ENCODE measurements around the gene TNFAIP3. TPM values are rescaled to one million over a fixed set of nuclear protein-coding genes. Genes with fewer than 3 reads are reported as not detected.
A peak's percentile ranks its signal among the peaks of the same experiment; 100 is the strongest.
"Not testable (repeated sequence)": the region's sequence is repeated elsewhere in the genome, so short reads cannot be mapped to it uniquely, and the experiment has no call there.

Gene TNFAIP3
- total and polyA plus RNA-seq, 12 donors = 2.9 to 33.3 (median 7.8) TPM

DNA sequence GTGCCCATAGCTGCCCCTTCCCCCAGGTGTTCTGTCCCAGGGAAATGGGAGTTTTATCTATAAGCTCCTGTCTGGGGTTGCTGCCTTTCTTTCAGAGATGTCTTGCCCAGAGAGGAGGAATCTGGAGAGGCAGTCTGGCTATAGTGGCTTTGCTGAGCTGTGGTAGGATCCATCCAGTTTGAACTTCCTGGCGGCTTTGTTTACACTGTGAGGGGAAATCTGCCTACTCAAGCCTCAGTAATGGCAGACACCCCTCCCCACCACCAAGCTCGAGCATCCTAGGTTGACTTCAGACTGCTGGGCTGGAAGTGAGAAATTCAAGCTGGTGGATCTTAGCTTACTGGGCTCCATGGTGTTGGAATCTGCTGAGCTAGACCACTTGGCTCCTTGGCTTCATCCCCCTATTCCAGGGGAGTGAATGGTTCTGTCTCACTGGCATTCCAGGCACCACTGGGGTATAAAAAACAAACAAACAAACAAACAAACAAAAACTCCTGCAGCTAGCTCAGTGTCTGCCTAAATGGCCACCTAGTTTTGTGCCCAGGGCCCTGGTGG is 24.0 kb downstream of the TNFAIP3 start:
- TF ChIP-seq, protein P1, sequence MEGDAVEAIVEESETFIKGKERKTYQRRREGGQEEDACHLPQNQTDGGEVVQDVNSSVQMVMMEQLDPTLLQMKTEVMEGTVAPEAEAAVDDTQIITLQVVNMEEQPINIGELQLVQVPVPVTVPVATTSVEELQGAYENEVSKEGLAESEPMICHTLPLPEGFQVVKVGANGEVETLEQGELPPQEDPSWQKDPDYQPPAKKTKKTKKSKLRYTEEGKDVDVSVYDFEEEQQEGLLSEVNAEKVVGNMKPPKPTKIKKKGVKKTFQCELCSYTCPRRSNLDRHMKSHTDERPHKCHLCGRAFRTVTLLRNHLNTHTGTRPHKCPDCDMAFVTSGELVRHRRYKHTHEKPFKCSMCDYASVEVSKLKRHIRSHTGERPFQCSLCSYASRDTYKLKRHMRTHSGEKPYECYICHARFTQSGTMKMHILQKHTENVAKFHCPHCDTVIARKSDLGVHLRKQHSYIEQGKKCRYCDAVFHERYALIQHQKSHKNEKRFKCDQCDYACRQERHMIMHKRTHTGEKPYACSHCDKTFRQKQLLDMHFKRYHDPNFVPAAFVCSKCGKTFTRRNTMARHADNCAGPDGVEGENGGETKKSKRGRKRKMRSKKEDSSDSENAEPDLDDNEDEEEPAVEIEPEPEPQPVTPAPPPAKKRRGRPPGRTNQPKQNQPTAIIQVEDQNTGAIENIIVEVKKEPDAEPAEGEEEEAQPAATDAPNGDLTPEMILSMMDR (IDR thresholded peaks at IDR 0.05) = no peak
- Histone ChIP-seq H3K27ac (no peak overlapping the region), H3K9me3 (peaks cover 0 to 17% (median 5%) of the 10 kb centered on the region in 11 donors), H3K4me1 (peaks cover 0 to 8% (median 0%) of the 10 kb centered on the region in 9 donors), H3K4me3 (no peak overlapping the region), H3K27me3 (no peaks in the 10 kb centered on the region), H3K36me3 (no peaks in the 10 kb centered on the region)
- DNase-seq (no peak), ATAC-seq (no peak)
- intact Hi-C loops (cut with DNase I) = no loop called here
- WGBS, 2 donors = 53 to 70% methylated on average over 2 of the region's 2 CpGs

DNA sequence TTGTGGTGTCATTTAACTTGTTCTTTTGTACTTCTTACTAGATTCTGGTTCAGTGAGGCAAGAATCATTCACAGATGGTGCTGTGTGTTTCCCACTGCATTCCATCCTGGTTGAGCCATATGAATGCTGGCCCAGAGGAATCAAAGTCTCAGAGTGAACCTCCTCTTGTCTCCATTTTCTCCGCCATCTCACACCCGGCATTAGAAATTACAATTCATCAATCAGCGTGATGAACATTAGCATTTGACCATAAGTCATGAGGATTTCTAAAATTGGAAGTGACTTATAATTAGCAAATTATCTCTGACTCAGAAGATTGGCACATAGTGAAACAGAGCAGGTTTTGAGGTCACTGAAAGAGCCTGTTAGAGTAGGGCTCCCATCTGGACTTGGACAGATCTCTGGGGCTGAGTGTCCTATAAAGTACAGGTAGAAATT is 25.2 kb downstream of the TNFAIP3 start:
- H3K4me3 ChIP-seq = no peak overlapping the region
- H3K27ac ChIP-seq = no peak overlapping the region
- WGBS, 2 donors = 65 to 66% methylated on average over 3 of the region's 3 CpGs
- peak in 6 of 8 donors; percentile 58 to 85 (median 70) for ATAC-seq
- TF ChIP-seq, protein P1 (IDR thresholded peaks at IDR 0.05) = no peak
- peaks cover 0 to 11% (median 0%) of the 10 kb centered on the region in 11 donors for H3K9me3 ChIP-seq
- intact Hi-C loops (cut with DNase I) = no loop called here
- H3K36me3 ChIP-seq = no peaks in the 10 kb centered on the region
- DNase-seq = no peak
- no peaks in the 10 kb centered on the region for H3K27me3 ChIP-seq
- peaks cover 0 to 8% (median 0%) of the 10 kb centered on the region in 9 donors for H3K4me1 ChIP-seq

DNA sequence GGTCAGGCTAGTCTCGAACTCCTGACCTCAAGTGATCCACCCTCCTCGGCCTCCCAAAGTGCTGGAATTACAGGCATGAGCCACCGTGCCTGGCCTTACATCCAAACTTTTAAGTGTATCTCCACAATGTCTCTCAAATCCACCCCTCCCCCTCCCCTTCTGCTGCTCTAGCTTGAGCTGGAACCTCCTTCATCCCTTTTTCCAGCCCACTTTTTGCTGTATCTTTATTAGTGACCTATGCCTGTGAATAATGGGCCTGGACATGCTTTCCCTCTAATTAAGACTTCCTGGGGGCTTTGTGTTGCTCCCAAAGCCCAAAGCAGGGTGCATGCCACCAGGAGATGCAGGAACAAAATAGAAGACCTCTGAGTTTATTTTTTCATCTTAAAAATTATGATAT is 26.1 kb downstream of the TNFAIP3 start:
- Histone ChIP-seq H3K4me1 (peaks cover 0 to 8% (median 0%) of the 10 kb centered on the region in 9 donors), H3K4me3 (no peak overlapping the region), H3K27me3 (no peaks in the 10 kb centered on the region), H3K36me3 (no peaks in the 10 kb centered on the region), H3K9me3 (peaks cover 0 to 9% (median 0%) of the 10 kb centered on the region in 11 donors), H3K27ac (no peak overlapping the region)
- WGBS, 2 donors = 93 to 96% methylated on average over 3 of the region's 3 CpGs
- TF ChIP-seq, protein P1 (IDR thresholded peaks at IDR 0.05) = no peak
- ATAC-seq (no peak), DNase-seq (no peak)
- intact Hi-C loops (cut with DNase I) = no loop called here

GRCh38 chr6:137893726-137894125 is 26.7 kb downstream of the TNFAIP3 start:
- DNase-seq (no peak), ATAC-seq (no peak)
- H3K4me1 ChIP-seq = peaks cover 0 to 8% (median 0%) of the 10 kb centered on the region in 9 donors
- 95 to 97% methylated on average over 2 of the region's 2 CpGs for WGBS, 2 donors
- H3K4me3 ChIP-seq = no peak overlapping the region
- H3K27me3 ChIP-seq = no peaks in the 10 kb centered on the region
- intact Hi-C loops (cut with DNase I) = no loop called here
- H3K9me3 ChIP-seq = peaks cover 0 to 4% (median 0%) of the 10 kb centered on the region in 11 donors
- H3K36me3 ChIP-seq = no peaks in the 10 kb centered on the region
- no peak overlapping the region for H3K27ac ChIP-seq
- TF ChIP-seq, protein P1 (IDR thresholded peaks at IDR 0.05) = no peak

- H3K4me1 ChIP-seq; H3K4me3 ChIP-seq; H3K36me3 ChIP-seq; H3K27me3 ChIP-seq; DNase-seq; intact Hi-C loops (cut with DNase I); H3K9me3 ChIP-seq; ATAC-seq; H3K27ac ChIP-seq: not testable (repeated sequence)
- 70 to 80% methylated on average over 8 of the region's 8 CpGs for WGBS, 2 donors
These were observed 27.3 kb downstream of the TNFAIP3 start for GRCh38 chr6:137894378-137894777.
